HEK293 (cell line): ENCODE data around the gene NMNAT2.

Experiments
- CTCF ChIA-PET: fragments of 350-600 bp; formaldehyde crosslinking; extraction: SDS; loops from one replicate; lab custom pipeline; 2021; ENCODE audit warnings: antibody characterized with exemption; lab: Yijun Ruan, JAX
- POLR2A ChIA-PET: fragments of 300-600 bp; formaldehyde crosslinking; extraction: SDS; loops from one replicate; lab custom pipeline; 2020; ENCODE audit warnings: antibody characterized with exemption, inconsistent platforms; lab: Yijun Ruan, JAX
- H3K27ac ChIP-seq: fragments of 200-500 bp; sonication (Bioruptor generic); 2 replicates; pipeline ENCODE4 v1.5.1; 2014; ENCODE audit warnings: low read depth, low read length, control low read depth, inconsistent platforms; ENCODE audit errors: extremely low read depth
- H3K36me3 ChIP-seq, 2 experiments: fragments of 200-500 bp in 1 of 2; sonication (Bioruptor generic) in 1 of 2; 1 replicate in 1 of 2; 2 replicates in 1 of 2; pipeline ENCODE4 v1.5.1; 2014 to 2017; ENCODE audit warnings: inconsistent platforms in 2 of 2, low read length in 2 of 2; ENCODE audit not compliant: control insufficient read depth in 2 of 2, insufficient read depth in 1 of 2
- H3K4me1 ChIP-seq: fragments of 200-500 bp; sonication (Bioruptor generic); 2 replicates; pipeline ENCODE4 v1.5.1; 2014; ENCODE audit warnings: mild to moderate bottlenecking, low read length, inconsistent platforms; ENCODE audit not compliant: control insufficient read depth, insufficient read depth
- H3K4me3 ChIP-seq: 2 replicates; pipeline ENCODE4 v1.5.1; 2011; ENCODE audit warnings: low read depth, mild to moderate bottlenecking, control low read depth, low read length, moderate library complexity
- H3K9me3 ChIP-seq: fragments of 200-500 bp; sonication (Bioruptor generic); 2 replicates; pipeline ENCODE4 v1.5.1; 2014; ENCODE audit warnings: low read depth, low read length, inconsistent platforms; ENCODE audit not compliant: control insufficient read depth, insufficient read depth
- AEBP2 ChIP-seq: fragments of 450-650 bp; formaldehyde crosslinking; IDR thresholded peaks from 2 replicates; pipeline ENCODE4 v1.5.1; 2016; ENCODE audit warnings: missing biosample characterization, missing genetic modification characterization, borderline replicate concordance
- PBX3 ChIP-seq: sonication (generic); formaldehyde crosslinking; IDR thresholded peaks from 2 replicates; pipeline ENCODE4 v1.8.1; 2022; ENCODE audit warnings: mild to moderate bottlenecking, moderate library complexity, missing genetic modification reagents
- ZBTB10 ChIP-seq: fragments of 450-650 bp; formaldehyde crosslinking; IDR thresholded peaks from 2 replicates; pipeline ENCODE4 v1.5.1; 2016; ENCODE audit warnings: missing biosample characterization, missing genetic modification characterization
- ZBTB44 ChIP-seq: fragments of 450-650 bp; IDR thresholded peaks from 2 replicates; pipeline ENCODE4 v1.5.1; 2018; ENCODE audit warnings: missing biosample characterization, mild to moderate bottlenecking, missing genetic modification characterization
- ZFP37 ChIP-seq: fragments of 450-650 bp; formaldehyde crosslinking; IDR thresholded peaks from 2 replicates; pipeline ENCODE4 v1.5.1; 2016; ENCODE audit warnings: missing biosample characterization, missing genetic modification characterization
- ZNF133 ChIP-seq: fragments of 450-650 bp; formaldehyde crosslinking; IDR thresholded peaks from 2 replicates; pipeline ENCODE4 v1.5.1; 2016; ENCODE audit warnings: missing biosample characterization, missing genetic modification characterization
- ZNF214 ChIP-seq: fragments of 450-650 bp; formaldehyde crosslinking; IDR thresholded peaks from 2 replicates; pipeline ENCODE4 v1.5.1; 2017; ENCODE audit warnings: missing biosample characterization, mild to moderate bottlenecking, missing genetic modification characterization, borderline replicate concordance
- ZNF23 ChIP-seq: fragments of 450-650 bp; formaldehyde crosslinking; IDR thresholded peaks from 2 replicates; pipeline ENCODE4 v1.5.1; 2016; ENCODE audit warnings: missing biosample characterization, missing genetic modification characterization, borderline replicate concordance
- ZNF274 ChIP-seq, 2 experiments: fragments of 200-500 bp in 1 of 2; fragments of 450-650 bp in 1 of 2; sonication (Bioruptor generic) in 1 of 2; formaldehyde crosslinking in 1 of 2; IDR thresholded peaks; 2 replicates each; pipeline versions ENCODE4 v1.5.1 to v1.6.1; 2014 to 2016; ENCODE audit warnings: borderline replicate concordance in 1 of 2, inconsistent platforms in 1 of 2, low read length in 1 of 2, missing biosample characterization in 1 of 2, missing genetic modification characterization in 1 of 2
- ZNF366 ChIP-seq: fragments of 450-650 bp; formaldehyde crosslinking; conservative IDR thresholded peaks from 2 replicates; pipeline ENCODE4 v1.5.1; 2016; ENCODE audit warnings: missing biosample characterization, missing genetic modification characterization
- ZNF37A ChIP-seq: fragments of 450-650 bp; IDR thresholded peaks from 2 replicates; pipeline ENCODE4 v1.5.1; 2018; ENCODE audit warnings: missing biosample characterization, missing genetic modification characterization
- ZNF416 ChIP-seq: fragments of 450-650 bp; formaldehyde crosslinking; IDR thresholded peaks from 2 replicates; pipeline ENCODE4 v1.5.1; 2016; ENCODE audit warnings: missing biosample characterization, missing genetic modification characterization
- ZNF433 ChIP-seq: fragments of 450-650 bp; formaldehyde crosslinking; IDR thresholded peaks from 2 replicates; pipeline ENCODE4 v1.5.1; 2016; ENCODE audit warnings: missing biosample characterization, missing genetic modification characterization, low read depth
- ZNF518A ChIP-seq: fragments of 450-650 bp; formaldehyde crosslinking; conservative IDR thresholded peaks from 2 replicates; pipeline ENCODE4 v1.5.1; 2016; ENCODE audit warnings: low read depth, missing biosample characterization, missing genetic modification characterization
- ZNF521 ChIP-seq: fragments of 450-650 bp; formaldehyde crosslinking; IDR thresholded peaks from 2 replicates; pipeline ENCODE4 v1.5.1; 2017; ENCODE audit warnings: missing biosample characterization, mild to moderate bottlenecking, missing genetic modification characterization
- ZNF549 ChIP-seq: fragments of 450-650 bp; IDR thresholded peaks from 2 replicates; pipeline ENCODE4 v1.5.1; 2018; ENCODE audit warnings: missing biosample characterization, missing genetic modification characterization, mild to moderate bottlenecking, inconsistent platforms, moderate library complexity
- ZNF558 ChIP-seq: fragments of 450-650 bp; formaldehyde crosslinking; IDR thresholded peaks from 2 replicates; pipeline ENCODE4 v1.5.1; 2016; ENCODE audit warnings: missing biosample characterization, missing genetic modification characterization
- ZNF624 ChIP-seq: fragments of 450-650 bp; formaldehyde crosslinking; IDR thresholded peaks from 2 replicates; pipeline ENCODE4 v1.5.1; 2017; ENCODE audit warnings: missing biosample characterization, missing genetic modification characterization
- ZNF768 ChIP-seq: fragments of 450-650 bp; formaldehyde crosslinking; IDR thresholded peaks from 2 replicates; pipeline ENCODE4 v1.5.1; 2018; ENCODE audit warnings: missing biosample characterization, mild to moderate bottlenecking, missing genetic modification characterization
- ZNF777 ChIP-seq: fragments of 450-650 bp; formaldehyde crosslinking; IDR thresholded peaks from 2 replicates; pipeline ENCODE4 v1.5.1; 2017; ENCODE audit warnings: missing biosample characterization, missing genetic modification characterization, borderline replicate concordance

NMNAT2 gene

GRCh38 chr1:183363972-183364371 is 54.2 kb downstream of the NMNAT2 start (continued):
- TF ChIP-seq ZNF518A = no peak
- TF ChIP-seq ZNF416 (tag by site-specific recombination) = no peak

- no peaks in the 10 kb centered on the region for H3K4me1 ChIP-seq
- no peaks in the 10 kb centered on the region for H3K36me3 ChIP-seq
- POLR2A ChIA-PET = no interaction called here
- no peak overlapping the region for H3K27ac ChIP-seq
- TF ChIP-seq ZNF214 (tag by site-specific recombination) = no peak
- no peaks in the 10 kb centered on the region for H3K9me3 ChIP-seq
- no peak overlapping the region for H3K4me3 ChIP-seq
- CTCF ChIA-PET = interaction anchor here (0.7 kb wide), 1 partner anchor 327 kb away, joined by 3 read pairs; no protein-coding TSS in a partner anchor
Measured at GRCh38 chr1:183361081-183361480, 57.1 kb downstream of the NMNAT2 start.

GRCh38 chr1:183360473-183360872 is 57.7 kb downstream of the NMNAT2 start:
- TF ChIP-seq ZNF777 (tag by site-specific recombination) = no peak
- TF ChIP-seq ZNF549 (tag by site-specific recombination) = no peak
- TF ChIP-seq PBX3 (CRISPR knock-in tag) = no peak
- TF ChIP-seq ZNF521 = no peak
- TF ChIP-seq ZFP37 = no peak
- no peak for TF ChIP-seq ZNF37A (tag by site-specific recombination)
- TF ChIP-seq ZNF274 (IDR thresholded peaks at IDR 0.05; ENCODE audit: low read length) = no peak
- no peak for TF ChIP-seq ZNF274 (tag by site-specific recombination; IDR thresholded peaks at IDR 0.05; ENCODE audit: borderline replicate concordance)
- no peak for TF ChIP-seq ZNF624 (tag by site-specific recombination)
- no peak for TF ChIP-seq AEBP2 (tag by site-specific recombination)
- TF ChIP-seq ZBTB10 (tag by site-specific recombination) = no peak
- TF ChIP-seq ZNF768 (tag by site-specific recombination) = no peak
- no peak for TF ChIP-seq ZNF558 (tag by site-specific recombination)
- TF ChIP-seq ZNF366 = no peak
- TF ChIP-seq ZNF433 = no peak
- no peak for TF ChIP-seq ZNF133 (tag by site-specific recombination)
- TF ChIP-seq ZNF23 (tag by site-specific recombination) = no peak
- no peak for TF ChIP-seq ZBTB44
- ChIA-PET POLR2A (no interaction called here), CTCF (interaction anchor here (0.6 kb wide), 2 partner anchors 11 to 339 kb away, joined by 3 to 4 read pairs; no protein-coding TSS in a partner anchor)
- H3K4me3 ChIP-seq = no peak overlapping the region
- no peak overlapping the region for H3K27ac ChIP-seq
- no peaks in the 10 kb centered on the region for H3K4me1 ChIP-seq
- no peaks in the 10 kb centered on the region for H3K36me3 ChIP-seq
- H3K9me3 ChIP-seq = no peaks in the 10 kb centered on the region
